Activated B cell treated with CpG ODN at 0.5 μM for 24 hours (primary cell): ENCODE data around the gene ODF2. TPM values are rescaled to one million over a fixed set of nuclear protein-coding genes. Genes with fewer than 3 reads are reported as not detected.

Source experiments
- ATAC-seq: fragments of 200-7000 bp; cut with Tn5 transposase; one replicate; pipeline ENCODE4 v1.10.0; 2021; ENCODE audit warnings: low read depth, mild to moderate bottlenecking, moderate library complexity
- CTCF ChIA-PET: fragments of 350-600 bp; sonication (Branson Sonifier 250); formaldehyde crosslinking; loops from one replicate; lab custom pipeline; 2021; ENCODE audit warnings: antibody characterized with exemption; lab: Charles Lee
- POLR2A ChIA-PET: fragments of 350-600 bp; sonication (Branson Sonifier 250); formaldehyde crosslinking; loops from one replicate; lab custom pipeline; 2021; ENCODE audit warnings: antibody characterized with exemption; lab: Charles Lee
- DNase-seq: peaks from one replicate; pipeline ENCODE4 v3.0.0; 2022
- H3K27ac Mint-ChIP-seq: one replicate; pipeline ENCODE4 v1.8.0; 2020; ENCODE audit warnings: mixed read lengths
- H3K27me3 Mint-ChIP-seq: one replicate; pipeline ENCODE4 v1.8.0; 2021; ENCODE audit warnings: mixed read lengths
- H3K36me3 Mint-ChIP-seq: one replicate; pipeline ENCODE4 v1.8.0; 2021; ENCODE audit warnings: low read depth, mixed read lengths
- H3K4me1 Mint-ChIP-seq: one replicate; pipeline ENCODE4 v1.8.0; 2021; ENCODE audit warnings: mixed read lengths
- H3K4me3 Mint-ChIP-seq: one replicate; pipeline ENCODE4 v1.8.0; 2020; ENCODE audit warnings: mild to moderate bottlenecking, mixed read lengths
- H3K9me3 Mint-ChIP-seq: one replicate; pipeline ENCODE4 v1.8.0; 2020; ENCODE audit warnings: mixed read lengths
- CTCF ChIP-seq: fragments of 200-600 bp; IDR thresholded peaks from one replicate; pipeline ENCODE4 v1.8.0; 2022; ENCODE audit warnings: antibody characterized with exemption, mild to moderate bottlenecking
- intact Hi-C: fragments of 100-400 bp; cut with micrococcal nuclease; formaldehyde crosslinking; loops from one replicate; pipeline ENCODE4 v1.15.1; 2024
- total RNA-seq: library from RNA; stranded (reverse); gene quantifications from 2 replicates; pipeline ENCODE4 v1.2.3, GENCODE V29; 2022

The ODF2 gene
- total RNA-seq, 1 donor from 2014 or later = 45.7 TPM

DNA sequence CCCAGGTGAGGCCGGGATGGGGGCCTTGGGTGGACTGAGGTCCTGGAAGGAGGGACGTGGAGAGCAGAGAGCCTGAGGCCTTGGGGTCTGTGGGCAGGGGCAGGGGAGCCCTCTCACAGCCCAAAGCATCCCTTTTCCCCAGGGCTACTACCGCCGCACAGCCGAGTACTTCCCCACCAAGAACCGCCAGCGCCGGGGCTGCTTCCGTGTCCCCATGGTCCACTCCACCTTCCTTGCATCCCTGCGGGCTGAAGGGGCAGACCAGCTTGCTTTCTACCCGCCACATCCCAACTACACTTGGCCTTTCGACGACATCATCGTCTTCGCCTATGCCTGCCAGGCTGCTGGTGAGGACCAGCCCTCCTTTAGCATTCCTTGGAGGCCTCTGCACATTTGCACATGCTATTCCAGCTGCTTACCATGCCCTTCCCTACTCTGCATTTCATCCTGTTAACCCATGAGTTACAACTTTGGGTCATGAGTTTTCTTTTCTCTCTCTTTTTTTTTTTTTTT lies 31.5 kb upstream of the ODF2 start:
- DNase-seq (no peak), ATAC-seq (no peak)
- CTCF ChIA-PET = no interaction called here
- Mint-ChIP-seq H3K27me3 (peaks cover 2% of the 10 kb centered on the region), H3K36me3 (no peaks in the 10 kb centered on the region), H3K27ac (no peak overlapping the region), H3K4me3 (no peak overlapping the region), H3K9me3 (no peaks in the 10 kb centered on the region), H3K4me1 (peaks cover 7% of the 10 kb centered on the region)
- POLR2A ChIA-PET = no interaction called here
- TF ChIP-seq CTCF = no peak
- intact Hi-C loops = no loop called here

- Mint-ChIP-seq H3K36me3 (no peaks in the 10 kb centered on the region), H3K4me1 (no peaks in the 10 kb centered on the region), H3K27me3 (no peaks in the 10 kb centered on the region), H3K4me3 (no peak overlapping the region), H3K27ac (no peak overlapping the region), H3K9me3 (no peaks in the 10 kb centered on the region)
- ATAC-seq (no peak), DNase-seq (no peak)
- no peak for TF ChIP-seq CTCF
- intact Hi-C loops = no loop called here
- ChIA-PET CTCF (no interaction called here), POLR2A (interaction anchor here (0.6 kb wide), 1 partner anchor 27 kb away, joined by 3 read pairs; no protein-coding TSS in a partner anchor)
These were observed 26.9 kb upstream of the ODF2 start for GRCh38 chr9:128428644-128429512.

DNA sequence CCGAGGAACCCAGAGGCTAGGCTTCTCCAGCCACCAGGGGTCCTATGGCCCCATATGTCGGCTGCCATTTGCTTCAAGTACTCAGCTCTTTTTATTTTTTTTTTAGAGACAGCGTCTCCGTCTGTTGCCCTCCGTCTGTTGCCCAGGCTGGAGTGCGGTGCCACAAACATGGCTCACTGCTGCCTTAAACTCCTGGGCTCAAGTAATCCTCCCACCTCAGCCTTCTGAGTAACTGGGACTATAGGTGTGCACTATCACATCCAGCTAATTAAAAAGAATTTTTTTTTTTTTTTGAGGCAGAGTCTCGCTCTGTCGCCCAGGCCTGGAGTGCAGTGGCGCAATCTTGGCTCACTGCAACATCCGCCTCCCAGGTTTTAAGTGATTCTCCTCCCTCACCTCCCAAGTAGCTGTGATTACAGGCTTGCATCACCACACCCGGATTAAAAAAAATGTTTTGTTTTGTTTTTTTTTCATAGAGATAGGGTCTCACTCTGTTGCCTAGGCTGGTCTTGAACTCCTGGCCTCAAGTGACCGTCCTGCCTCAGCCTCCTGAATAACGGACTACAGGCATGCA lies 26.2 kb upstream of the ODF2 start:
- no peak for TF ChIP-seq CTCF
- ChIA-PET POLR2A (interaction anchor here (0.6 kb wide), 1 partner anchor 28 kb away, joined by 3 read pairs; no protein-coding TSS in a partner anchor), CTCF (no interaction called here)
- no peak overlapping the region for H3K4me3 Mint-ChIP-seq
- ATAC-seq (no peak), DNase-seq (no peak)
- no peak overlapping the region for H3K27ac Mint-ChIP-seq
- H3K4me1 Mint-ChIP-seq = no peaks in the 10 kb centered on the region
- intact Hi-C loops = no loop called here
- H3K27me3 Mint-ChIP-seq = no peaks in the 10 kb centered on the region
- no peaks in the 10 kb centered on the region for H3K36me3 Mint-ChIP-seq
- H3K9me3 Mint-ChIP-seq = no peaks in the 10 kb centered on the region

GRCh38 chr9:128431207-128431606 lies 24.6 kb upstream of the ODF2 start:
- no peak overlapping the region for H3K4me3 Mint-ChIP-seq
- no peaks in the 10 kb centered on the region for H3K36me3 Mint-ChIP-seq
- CTCF ChIA-PET = no interaction called here
- no peak overlapping the region for H3K27ac Mint-ChIP-seq
- H3K9me3 Mint-ChIP-seq = no peaks in the 10 kb centered on the region
- TF ChIP-seq CTCF = no peak
- ATAC-seq (no peak), DNase-seq (no peak)
- H3K27me3 Mint-ChIP-seq = no peaks in the 10 kb centered on the region
- intact Hi-C loops = no loop called here
- POLR2A ChIA-PET = no interaction called here
- no peaks in the 10 kb centered on the region for H3K4me1 Mint-ChIP-seq

- Mint-ChIP-seq H3K4me3 (no peak overlapping the region), H3K9me3 (no peaks in the 10 kb centered on the region), H3K27ac (no peak overlapping the region), H3K36me3 (no peaks in the 10 kb centered on the region), H3K27me3 (no peaks in the 10 kb centered on the region), H3K4me1 (peaks cover 5% of the 10 kb centered on the region)
- TF ChIP-seq CTCF = no peak
- intact Hi-C loops = no loop called here
- CTCF ChIA-PET = no interaction called here
- DNase-seq (no peak), ATAC-seq (no peak)
- POLR2A ChIA-PET = no interaction called here
These were observed 21.5 kb upstream of the ODF2 start for GRCh38 chr9:128434340-128434739.
